CD1c-positive myeloid dendritic cell (primary cell): Measurements from ENCODE around the gene EPB41L2.

Source experiments
- DNase-seq: peaks from one replicate; pipeline ENCODE4 v3.0.0-alpha.2; 2016; ENCODE audit errors: extremely low spot score

Gene EPB41L2

GRCh38 chr6:130975325-130975724 is 87.7 kb downstream of the EPB41L2 start:
- DNase-seq = no peak

GRCh38 chr6:130973521-130974277 is 89.3 kb downstream of the EPB41L2 start:
- no peak for DNase-seq

- no peak for DNase-seq
Measured at GRCh38 chr6:130971504-130971903, 91.5 kb downstream of the EPB41L2 start.

- no peak for DNase-seq
Measured at GRCh38 chr6:130970839-130971410, 92.1 kb downstream of the EPB41L2 start.

- no peak for DNase-seq
Measured at GRCh38 chr6:130969791-130970491, 93.1 kb downstream of the EPB41L2 start.

GRCh38 chr6:130969166-130969565 is 93.9 kb downstream of the EPB41L2 start:
- DNase-seq = no peak

- DNase-seq = no peak
Measured at GRCh38 chr6:130968476-130968875, 94.6 kb downstream of the EPB41L2 start.

- DNase-seq = peak; percentile 68
Measured at GRCh38 chr6:130967502-130968445, 95.3 kb downstream of the EPB41L2 start.

- no peak for DNase-seq
Measured at GRCh38 chr6:130966344-130966980, 96.6 kb downstream of the EPB41L2 start.

GRCh38 chr6:130965656-130966055 is 97.4 kb downstream of the EPB41L2 start:
- no peak for DNase-seq

GRCh38 chr6:130964808-130965604 is 98.0 kb downstream of the EPB41L2 start:
- DNase-seq = no peak

- DNase-seq = no peak
Measured at GRCh38 chr6:130964289-130964688, 98.8 kb downstream of the EPB41L2 start.

GRCh38 chr6:130962966-130963365 is 100.1 kb downstream of the EPB41L2 start:
- DNase-seq = peak; percentile 43

- DNase-seq = no peak
Measured at GRCh38 chr6:130961148-130961547, 101.9 kb downstream of the EPB41L2 start.

GRCh38 chr6:130959951-130960350 is 103.1 kb downstream of the EPB41L2 start:
- no peak for DNase-seq

- no peak for DNase-seq
Measured at GRCh38 chr6:130958468-130958867, 104.6 kb downstream of the EPB41L2 start.

GRCh38 chr6:130955755-130956154 is 107.3 kb downstream of the EPB41L2 start:
- DNase-seq = no peak

GRCh38 chr6:130949553-130949952 is 113.5 kb downstream of the EPB41L2 start:
- no peak for DNase-seq

- peak; percentile 28 for DNase-seq
Measured at GRCh38 chr6:130947464-130947863, 115.6 kb downstream of the EPB41L2 start.

GRCh38 chr6:130946076-130946475 is 117.0 kb downstream of the EPB41L2 start:
- no peak for DNase-seq
